ENCODE results near the gene ARF4. TPM values are rescaled to one million over a fixed set of nuclear protein-coding genes. Genes with fewer than 3 reads are reported as not detected.

Gene ARF4
- total RNA-seq (2013; cell fraction: nucleolus; rRNA removed): 19.6 and 20.3 TPM in 2 replicates
- 70.3 and 80.2 TPM in 2 replicates for total RNA-seq (2014; rRNA removed)
- 74.8 and 78.4 TPM in 2 replicates for total RNA-seq (2014; rRNA removed; fragmentation: Illumina TruSeq; extraction: Trizol)
- total RNA-seq (2021): 65.6 and 66.2 TPM in 2 replicates
- 72.1 TPM for polyA plus RNA-seq (2011; ENCODE audit: low read depth)
- polyA plus RNA-seq (2011; rRNA removed): 122 and 173 TPM in 2 replicates
- polyA plus RNA-seq (2011; cell fraction: cytosol; rRNA removed): 77.5 and 80.1 TPM in 2 replicates
- 40.6 and 41.4 TPM in 2 replicates for polyA plus RNA-seq (2011; cell fraction: nucleus; rRNA removed)
- polyA plus RNA-seq (2012): 110 and 114 TPM in 2 replicates
- polyA plus RNA-seq (2014; fragmentation: Illumina TruSeq; extraction: Trizol): 133 and 164 TPM in 2 replicates
- 100 to 1,000 TPM; 166 to 283 TPM for polyA plus RNA-seq (2014; fragmentation: Nextera tagmentation; extraction: Ambion mirVana)
- 76.8 and 82.5 TPM in 2 replicates for polyA plus RNA-seq (2014; rRNA removed)
- polyA plus RNA-seq (2016; fragmentation: Nextera tagmentation; extraction: Ambion mirVana): 100 to 1,000 TPM; 201 to 203 TPM
- 72.1 and 96.6 TPM in 2 replicates for polyA minus RNA-seq (2011; rRNA and poly(A)+ RNA removed)
- polyA minus RNA-seq (2011; cell fraction: cytosol; rRNA and poly(A)+ RNA removed): 35.2 and 38.9 TPM in 2 replicates
- polyA minus RNA-seq (2011; cell fraction: nucleus; rRNA and poly(A)+ RNA removed): 59.5 and 88.8 TPM in 2 replicates
- percentile 96 among the genes with signal in this experiment for Bru-seq, nascent RNA
- BruChase-seq, experiment 1, labeled RNA remaining after a 6-hour chase: percentile 96 among the genes with signal in this experiment
- percentile 97 among the genes with signal in this experiment for BruChase-seq, experiment 2, labeled RNA remaining after a 2-hour chase
- long read RNA-seq, experiment 1, transcript ARF4-201 (6 exons, 1,660 nt): major isoform, 68 of 72 reads
- long read RNA-seq, experiment 1, partial matches to known transcripts: 1 of 72 reads
- long read RNA-seq, experiment 1, other reads (novel, unspliced or antisense): 3 of 72 reads
- long read RNA-seq, experiment 2, transcript ARF4-201 (6 exons, 1,660 nt): major isoform, 346 of 362 reads
- long read RNA-seq, experiment 2, partial matches to known transcripts: 9 of 362 reads
- long read RNA-seq, experiment 2, other reads (novel, unspliced or antisense): 4 of 362 reads

- BruUV-seq (replicated peaks): no TSS peak
- Histone ChIP-seq H3K4me2 (ENCODE audit: control insufficient read depth, insufficient read depth) (peak within 1 kb of the TSS; percentile 69), H3K9ac (ENCODE audit: control insufficient read depth, insufficient read depth, low read length) (peak within 1 kb of the TSS; percentile 97), H3K4me3 (peak within 1 kb of the TSS; percentile 91), H3K9me3 (replicated peaks; ENCODE audit: control insufficient read depth, insufficient read depth, low read length) (no peaks in the 10 kb centered on the region), H4K20me1 (ENCODE audit: control insufficient read depth, insufficient read depth) (no peaks in the 10 kb centered on the region), H3K36me3 (ENCODE audit: control insufficient read depth in 2 of 2, insufficient read depth in 2 of 2, low read length in 1 of 2) (peaks cover 0 to 2% of the 10 kb centered on the region in 2 experiments; a peak in 1 of 4 replicates), H3K79me2 (ENCODE audit: control insufficient read depth, insufficient read depth, low read length) (peaks cover 65% of the 10 kb centered on the region), H2AFZ (ENCODE audit: control insufficient read depth, low read depth, low read length) (peak within 1 kb of the TSS; percentile 73), H3K4me1 (ENCODE audit: control insufficient read depth, insufficient read depth, low read length) (no peaks in the 10 kb centered on the region; the same call in 1 of the 2 replicates), H3K27ac (ENCODE audit: control insufficient read depth, insufficient read depth) (peak within 1 kb of the TSS; percentile 95), H3K27me3 (replicated peaks in 1 of 2; ENCODE audit: control insufficient read depth in 2 of 2, insufficient read depth in 2 of 2, low read length in 1 of 2) (no peaks in the 10 kb centered on the region)
- DNase-seq (ENCODE audit: low read depth, low spot score) (peak; percentile 99), FAIRE-seq (peak; percentile 98), ATAC-seq (peak; percentile 92)
- ChIA-PET SMC1A (ENCODE audit: uncharacterized antibody, unreplicated experiment) (interaction anchor here (0.6 to 2.4 kb wide), 10 partner anchors 37 to 229 kb away, joined by 3 to 14 read pairs (median 5); partner anchors contain the start of genes PDE12 and SLMAP), POLR2A (interaction anchor here (0.6 to 5.0 kb wide), 10 partner anchors 11 to 823 kb away, joined by 3 to 36 read pairs (median 5); partner anchors contain the start of genes DENND6A, PDE12 and SLMAP), RAD21 (ENCODE audit: unreplicated experiment) (interaction anchor here (0.8 to 2.7 kb wide), 10 partner anchors 37 to 229 kb away, joined by 3 to 22 read pairs (median 6); partner anchors contain the start of genes DENND6A, PDE12 and SLMAP), CTCF (interaction anchor here (1.1 to 1.9 kb wide), 6 partner anchors 16 to 401 kb away, joined by 3 to 6 read pairs (median 4); partner anchors contain the start of gene PDE12)
- in situ Hi-C loops (cut with MboI) (no loop called here), intact Hi-C loops (cut with micrococcal nuclease; ENCODE audit: unreplicated experiment) (loop anchor here (1.0 to 5.0 kb wide), 4 partner anchors 41 to 160 kb away; partner anchors contain the start of genes PDE12 and SLMAP)
- 1% methylated on average over 67 of the region's 67 CpGs for WGBS (ENCODE audit: insufficient coverage, insufficient replicate concordance, low lambda C conversion rate, missing lambda C conversion rate)
- TF ChIP-seq CREB1 (IDR thresholded peaks at IDR 0.05; ENCODE audit: low read depth) (peak; percentile 97), SRF (IDR thresholded peaks at IDR 0.05; ENCODE audit: low read depth in 2 of 2, low read length in 2 of 2) (peak; percentile 11 to 46; a peak in 1 of 4 replicates), BCLAF1 (IDR thresholded peaks at IDR 0.05) (no peak), HDGF (IDR thresholded peaks at IDR 0.05) (peak; percentile 85), CBFB (IDR thresholded peaks at IDR 0.05; ENCODE audit: low read depth) (peak; percentile 58), SMAD5 (IDR thresholded peaks at IDR 0.05; ENCODE audit: low read depth) (peak; percentile 79), CBX3 (IDR thresholded peaks at IDR 0.05; ENCODE audit: borderline replicate concordance, low read depth) (no peak)
- TF ChIP-seq, protein P1, sequence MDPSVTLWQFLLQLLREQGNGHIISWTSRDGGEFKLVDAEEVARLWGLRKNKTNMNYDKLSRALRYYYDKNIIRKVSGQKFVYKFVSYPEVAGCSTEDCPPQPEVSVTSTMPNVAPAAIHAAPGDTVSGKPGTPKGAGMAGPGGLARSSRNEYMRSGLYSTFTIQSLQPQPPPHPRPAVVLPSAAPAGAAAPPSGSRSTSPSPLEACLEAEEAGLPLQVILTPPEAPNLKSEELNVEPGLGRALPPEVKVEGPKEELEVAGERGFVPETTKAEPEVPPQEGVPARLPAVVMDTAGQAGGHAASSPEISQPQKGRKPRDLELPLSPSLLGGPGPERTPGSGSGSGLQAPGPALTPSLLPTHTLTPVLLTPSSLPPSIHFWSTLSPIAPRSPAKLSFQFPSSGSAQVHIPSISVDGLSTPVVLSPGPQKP (IDR thresholded peaks at IDR 0.05; ENCODE audit: low read depth, low read length): peak; percentile 88
- TF ChIP-seq, protein P2, sequence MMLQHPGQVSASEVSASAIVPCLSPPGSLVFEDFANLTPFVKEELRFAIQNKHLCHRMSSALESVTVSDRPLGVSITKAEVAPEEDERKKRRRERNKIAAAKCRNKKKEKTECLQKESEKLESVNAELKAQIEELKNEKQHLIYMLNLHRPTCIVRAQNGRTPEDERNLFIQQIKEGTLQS (IDR thresholded peaks at IDR 0.05; ENCODE audit: borderline replicate concordance, extremely low read depth, low read depth, low read length): no peak
Observed at GRCh38 chr3:57597127-57597923, at the start of gene ARF4. Gene ARF4, minus strand, starts transcription at chr3:57597344. Its CDS starts 204 bp downstream, at chr3:57597140.
